Measurements from ENCODE around the gene CECR2. TPM values are rescaled to one million over a fixed set of nuclear protein-coding genes. Genes with fewer than 3 reads are reported as not detected.

The CECR2 gene
- total RNA-seq, 6 experiments from 2014 or later, result not detected

DNA sequence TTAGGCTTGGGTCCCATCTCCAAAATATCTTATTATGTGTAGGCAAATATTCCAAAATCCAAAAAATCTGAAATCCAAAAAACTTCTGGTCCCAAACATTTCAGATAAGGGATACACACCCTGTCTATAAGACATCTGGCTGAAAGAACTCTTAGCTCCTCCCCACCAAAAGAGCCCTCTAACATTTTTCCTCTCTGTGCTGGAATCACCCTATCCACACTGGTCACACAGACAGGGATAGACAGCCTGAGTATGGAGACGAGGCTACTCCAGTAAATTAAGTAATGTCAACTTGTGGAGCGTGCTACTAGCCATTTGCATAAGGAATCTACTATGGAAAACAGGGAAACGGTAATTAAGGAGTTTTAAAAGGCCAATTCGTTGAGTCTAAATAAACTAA lies 234.4 kb downstream of the CECR2 start:
- Mint-ChIP-seq H3K4me3 (no peak overlapping the region), H3K9me3 (no peaks in the 10 kb centered on the region), H3K4me1 (ENCODE audit: low read depth) (peaks cover 9% of the 10 kb centered on the region; the same call in 1 of the 2 replicates), H3K27ac (no peak overlapping the region), H3K27me3 (ENCODE audit: insufficient read depth) (no peaks in the 10 kb centered on the region), H3K36me3 (ENCODE audit: low read depth) (peaks cover 13% of the 10 kb centered on the region)
- TF ChIP-seq, protein P1, sequence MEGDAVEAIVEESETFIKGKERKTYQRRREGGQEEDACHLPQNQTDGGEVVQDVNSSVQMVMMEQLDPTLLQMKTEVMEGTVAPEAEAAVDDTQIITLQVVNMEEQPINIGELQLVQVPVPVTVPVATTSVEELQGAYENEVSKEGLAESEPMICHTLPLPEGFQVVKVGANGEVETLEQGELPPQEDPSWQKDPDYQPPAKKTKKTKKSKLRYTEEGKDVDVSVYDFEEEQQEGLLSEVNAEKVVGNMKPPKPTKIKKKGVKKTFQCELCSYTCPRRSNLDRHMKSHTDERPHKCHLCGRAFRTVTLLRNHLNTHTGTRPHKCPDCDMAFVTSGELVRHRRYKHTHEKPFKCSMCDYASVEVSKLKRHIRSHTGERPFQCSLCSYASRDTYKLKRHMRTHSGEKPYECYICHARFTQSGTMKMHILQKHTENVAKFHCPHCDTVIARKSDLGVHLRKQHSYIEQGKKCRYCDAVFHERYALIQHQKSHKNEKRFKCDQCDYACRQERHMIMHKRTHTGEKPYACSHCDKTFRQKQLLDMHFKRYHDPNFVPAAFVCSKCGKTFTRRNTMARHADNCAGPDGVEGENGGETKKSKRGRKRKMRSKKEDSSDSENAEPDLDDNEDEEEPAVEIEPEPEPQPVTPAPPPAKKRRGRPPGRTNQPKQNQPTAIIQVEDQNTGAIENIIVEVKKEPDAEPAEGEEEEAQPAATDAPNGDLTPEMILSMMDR (IDR thresholded peaks at IDR 0.05), result no peak
- DNase-seq, result no peak

DNA sequence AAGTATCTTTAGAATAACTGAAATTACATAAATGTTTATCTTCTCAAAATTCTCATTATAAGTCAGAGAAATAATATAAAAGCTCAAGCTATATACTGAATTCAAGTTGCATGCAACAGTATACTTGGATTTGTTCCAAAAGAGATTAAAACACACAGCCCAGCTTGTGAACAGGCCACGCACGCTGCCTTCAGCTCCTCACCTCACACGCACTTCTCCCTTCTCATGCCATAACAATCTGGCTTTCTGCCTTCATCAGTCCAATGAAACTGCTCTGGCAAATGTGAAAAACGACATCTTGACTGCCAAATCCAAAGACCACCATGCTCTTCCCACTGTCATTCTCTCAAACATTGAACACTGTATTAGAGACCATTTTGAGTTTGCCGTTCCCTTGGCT lies 237.2 kb downstream of the CECR2 start:
- H3K27me3 Mint-ChIP-seq (ENCODE audit: insufficient read depth), result no peaks in the 10 kb centered on the region
- no peaks in the 10 kb centered on the region; the same call in 1 of the 2 replicates for H3K36me3 Mint-ChIP-seq (ENCODE audit: low read depth)
- no peak overlapping the region for H3K4me3 Mint-ChIP-seq
- H3K9me3 Mint-ChIP-seq, result no peaks in the 10 kb centered on the region
- no peak overlapping the region for H3K27ac Mint-ChIP-seq
- TF ChIP-seq, protein P1 (IDR thresholded peaks at IDR 0.05), result no peak
- H3K4me1 Mint-ChIP-seq (ENCODE audit: low read depth), result no peaks in the 10 kb centered on the region; the same call in 1 of the 2 replicates
- no peak for DNase-seq

Other genes with a start within 250 kb of the CECR2 start
- under 1 TPM; 0.05 to 0.11 (median 0.07) TPM for gene TMEM121B, start 248.1 kb upstream of the CECR2 start, total RNA-seq (2021; fragmentation: NEBNext Ultra II Directional; extraction: Animal tissue kit (Norgen Biotek cat#: 25700))
- 10 to 100 TPM; 15.3 to 23.5 (median 16.8) TPM for gene HDHD5, start 210.2 kb upstream of the CECR2 start, total RNA-seq (2021; fragmentation: NEBNext Ultra II Directional; extraction: Animal tissue kit (Norgen Biotek cat#: 25700))
- under 1 TPM; 0.19 to 0.73 (median 0.38) TPM for gene ADA2, start 150.0 kb upstream of the CECR2 start, total RNA-seq (2021; fragmentation: NEBNext Ultra II Directional; extraction: Animal tissue kit (Norgen Biotek cat#: 25700))
- not detected for gene SLC25A18, start 194.0 kb downstream of the CECR2 start, total RNA-seq (2021; fragmentation: NEBNext Ultra II Directional; extraction: Animal tissue kit (Norgen Biotek cat#: 25700))